HEK293 (cell line): ENCODE data around the gene TOM1L2.

Source experiments
- MZF1 ChIP-seq: fragments of 450-650 bp; formaldehyde crosslinking; IDR thresholded peaks from 2 replicates; pipeline ENCODE4 v1.5.1; 2017; ENCODE audit warnings: missing biosample characterization, missing genetic modification characterization, borderline replicate concordance
- ZBTB17 ChIP-seq: fragments of 450-650 bp; formaldehyde crosslinking; IDR thresholded peaks from 2 replicates; pipeline ENCODE4 v1.5.1; 2016; ENCODE audit warnings: missing biosample characterization, missing genetic modification characterization
- ZBTB20 ChIP-seq: fragments of 450-650 bp; formaldehyde crosslinking; IDR thresholded peaks from 2 replicates; pipeline ENCODE4 v1.5.1; 2016; ENCODE audit warnings: missing biosample characterization, missing genetic modification characterization
- ZBTB21 ChIP-seq: fragments of 450-650 bp; formaldehyde crosslinking; IDR thresholded peaks from 2 replicates; pipeline ENCODE4 v1.5.1; 2017; ENCODE audit warnings: missing biosample characterization, missing genetic modification characterization
- ZNF175 ChIP-seq: fragments of 450-650 bp; formaldehyde crosslinking; IDR thresholded peaks from 2 replicates; pipeline ENCODE4 v1.5.1; 2016; ENCODE audit warnings: missing biosample characterization, missing genetic modification characterization
- ZNF221 ChIP-seq: fragments of 450-650 bp; formaldehyde crosslinking; IDR thresholded peaks from 2 replicates; pipeline ENCODE4 v1.5.1; 2017; ENCODE audit warnings: missing biosample characterization, missing genetic modification characterization, borderline replicate concordance
- ZNF223 ChIP-seq: fragments of 450-650 bp; formaldehyde crosslinking; IDR thresholded peaks from 2 replicates; pipeline ENCODE4 v1.5.1; 2016; ENCODE audit warnings: missing biosample characterization, missing genetic modification characterization
- ZNF274 ChIP-seq, 2 experiments: fragments of 200-500 bp in 1 of 2; fragments of 450-650 bp in 1 of 2; sonication (Bioruptor generic) in 1 of 2; formaldehyde crosslinking in 1 of 2; IDR thresholded peaks; 2 replicates each; pipeline versions ENCODE4 v1.5.1 to v1.6.1; 2014 to 2016; ENCODE audit warnings: borderline replicate concordance in 1 of 2, inconsistent platforms in 1 of 2, low read length in 1 of 2, missing biosample characterization in 1 of 2, missing genetic modification characterization in 1 of 2
- ZNF776 ChIP-seq: fragments of 450-650 bp; formaldehyde crosslinking; IDR thresholded peaks from 2 replicates; pipeline ENCODE4 v1.5.0; 2017; ENCODE audit warnings: missing biosample characterization, missing genetic modification characterization, borderline replicate concordance
- TF ChIP-seq, protein P1 (sequence below): fragments of 450-650 bp; formaldehyde crosslinking; IDR thresholded peaks from 2 replicates; pipeline ENCODE4 v1.5.1; 2016; ENCODE audit warnings: missing biosample characterization, missing genetic modification characterization
- TF ChIP-seq, protein P2 (sequence below): fragments of 450-650 bp; formaldehyde crosslinking; IDR thresholded peaks from 2 replicates; pipeline ENCODE4 v1.5.1; 2016; ENCODE audit warnings: missing biosample characterization, missing genetic modification characterization, low read depth
- TF ChIP-seq, protein P3 (sequence below): sonication (generic); formaldehyde crosslinking; IDR thresholded peaks from 2 replicates; pipeline ENCODE4 v1.8.1; 2022; ENCODE audit warnings: mild to moderate bottlenecking, moderate library complexity, missing genetic modification reagents

DNA sequence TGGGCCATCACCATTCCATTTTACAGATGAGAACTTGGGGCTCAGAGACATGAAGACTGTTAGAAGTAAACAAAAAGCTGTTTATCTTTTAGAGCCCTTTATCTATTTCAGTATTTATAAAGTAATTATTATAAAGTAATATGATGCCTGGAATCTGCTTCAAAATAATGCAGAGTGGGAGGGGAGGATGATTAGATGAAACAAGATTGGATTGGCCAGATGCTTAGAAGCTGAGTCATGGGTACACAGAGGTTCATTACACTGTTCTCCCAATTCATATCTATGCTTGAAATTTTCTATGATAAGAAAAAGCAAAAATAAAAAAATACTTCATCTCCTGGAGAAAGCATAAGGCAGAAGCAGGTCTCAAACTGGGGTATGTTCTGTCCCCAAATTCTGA lies 29.4 kb downstream of the TOM1L2 start:
- TF ChIP-seq, protein P1, sequence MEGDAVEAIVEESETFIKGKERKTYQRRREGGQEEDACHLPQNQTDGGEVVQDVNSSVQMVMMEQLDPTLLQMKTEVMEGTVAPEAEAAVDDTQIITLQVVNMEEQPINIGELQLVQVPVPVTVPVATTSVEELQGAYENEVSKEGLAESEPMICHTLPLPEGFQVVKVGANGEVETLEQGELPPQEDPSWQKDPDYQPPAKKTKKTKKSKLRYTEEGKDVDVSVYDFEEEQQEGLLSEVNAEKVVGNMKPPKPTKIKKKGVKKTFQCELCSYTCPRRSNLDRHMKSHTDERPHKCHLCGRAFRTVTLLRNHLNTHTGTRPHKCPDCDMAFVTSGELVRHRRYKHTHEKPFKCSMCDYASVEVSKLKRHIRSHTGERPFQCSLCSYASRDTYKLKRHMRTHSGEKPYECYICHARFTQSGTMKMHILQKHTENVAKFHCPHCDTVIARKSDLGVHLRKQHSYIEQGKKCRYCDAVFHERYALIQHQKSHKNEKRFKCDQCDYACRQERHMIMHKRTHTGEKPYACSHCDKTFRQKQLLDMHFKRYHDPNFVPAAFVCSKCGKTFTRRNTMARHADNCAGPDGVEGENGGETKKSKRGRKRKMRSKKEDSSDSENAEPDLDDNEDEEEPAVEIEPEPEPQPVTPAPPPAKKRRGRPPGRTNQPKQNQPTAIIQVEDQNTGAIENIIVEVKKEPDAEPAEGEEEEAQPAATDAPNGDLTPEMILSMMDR (tag by site-specific recombination): no peak
- TF ChIP-seq ZBTB17 (tag by site-specific recombination) (no peak), ZBTB20 (tag by site-specific recombination) (0 out of 2 replicates have a peak, but pooled peaks have one; percentile 10), MZF1 (tag by site-specific recombination) (no peak), ZNF274 (IDR thresholded peaks at IDR 0.05; ENCODE audit: low read length) (no peak), ZNF274 (tag by site-specific recombination; IDR thresholded peaks at IDR 0.05; ENCODE audit: borderline replicate concordance) (no peak), ZNF776 (no peak), ZNF223 (tag by site-specific recombination) (no peak), ZBTB21 (tag by site-specific recombination) (no peak), ZNF221 (no peak), ZNF175 (tag by site-specific recombination) (no peak)
- TF ChIP-seq, protein P2, sequence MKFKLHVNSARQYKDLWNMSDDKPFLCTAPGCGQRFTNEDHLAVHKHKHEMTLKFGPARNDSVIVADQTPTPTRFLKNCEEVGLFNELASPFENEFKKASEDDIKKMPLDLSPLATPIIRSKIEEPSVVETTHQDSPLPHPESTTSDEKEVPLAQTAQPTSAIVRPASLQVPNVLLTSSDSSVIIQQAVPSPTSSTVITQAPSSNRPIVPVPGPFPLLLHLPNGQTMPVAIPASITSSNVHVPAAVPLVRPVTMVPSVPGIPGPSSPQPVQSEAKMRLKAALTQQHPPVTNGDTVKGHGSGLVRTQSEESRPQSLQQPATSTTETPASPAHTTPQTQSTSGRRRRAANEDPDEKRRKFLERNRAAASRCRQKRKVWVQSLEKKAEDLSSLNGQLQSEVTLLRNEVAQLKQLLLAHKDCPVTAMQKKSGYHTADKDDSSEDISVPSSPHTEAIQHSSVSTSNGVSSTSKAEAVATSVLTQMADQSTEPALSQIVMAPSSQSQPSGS: no peak
- TF ChIP-seq, protein P3, sequence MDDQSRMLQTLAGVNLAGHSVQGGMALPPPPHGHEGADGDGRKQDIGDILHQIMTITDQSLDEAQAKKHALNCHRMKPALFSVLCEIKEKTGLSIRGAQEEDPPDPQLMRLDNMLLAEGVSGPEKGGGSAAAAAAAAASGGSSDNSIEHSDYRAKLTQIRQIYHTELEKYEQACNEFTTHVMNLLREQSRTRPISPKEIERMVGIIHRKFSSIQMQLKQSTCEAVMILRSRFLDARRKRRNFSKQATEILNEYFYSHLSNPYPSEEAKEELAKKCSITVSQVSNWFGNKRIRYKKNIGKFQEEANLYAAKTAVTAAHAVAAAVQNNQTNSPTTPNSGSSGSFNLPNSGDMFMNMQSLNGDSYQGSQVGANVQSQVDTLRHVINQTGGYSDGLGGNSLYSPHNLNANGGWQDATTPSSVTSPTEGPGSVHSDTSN (CRISPR knock-in tag): no peak
